WTC11 (cell line): ENCODE measurements around the gene HHAT. TPM values are rescaled to one million over a fixed set of nuclear protein-coding genes. Genes with fewer than 3 reads are reported as not detected.

Source experiments
- ATAC-seq: fragments of 200-7000 bp; cut with Tn5 transposase; 2 replicates; pipeline ENCODE4 v1.10.0; 2021; ENCODE audit warnings: mild to moderate bottlenecking, moderate library complexity
- CTCF ChIA-PET: fragments of 300-600 bp; sonication (Branson Sonifier 250); formaldehyde crosslinking; loops from one replicate; lab custom pipeline; 2021; ENCODE audit warnings: antibody characterized with exemption; lab: Charles Lee
- POLR2A ChIA-PET: fragments of 350-600 bp; sonication (Branson Sonifier 250); formaldehyde crosslinking; loops from one replicate; lab custom pipeline; 2021; ENCODE audit warnings: antibody characterized with exemption; lab: Charles Lee
- DNase-seq: peaks from one replicate; pipeline ENCODE4 v3.0.0; 2021; ENCODE audit warnings: low spot score
- H3K27ac Mint-ChIP-seq: 2 replicates; pipeline ENCODE4 v1.8.0; 2021; ENCODE audit warnings: mixed read lengths
- H3K27me3 Mint-ChIP-seq: 2 replicates; pipeline ENCODE4 v1.8.0; 2021; ENCODE audit warnings: low read depth, mild to moderate bottlenecking, moderate library complexity, mixed read lengths
- H3K36me3 Mint-ChIP-seq: 2 replicates; pipeline ENCODE4 v1.8.0; 2021; ENCODE audit warnings: mixed read lengths
- H3K4me1 Mint-ChIP-seq: 2 replicates; pipeline ENCODE4 v1.8.0; 2022; ENCODE audit warnings: mixed read lengths
- H3K4me3 Mint-ChIP-seq: 2 replicates; pipeline ENCODE4 v1.8.0; 2021; ENCODE audit warnings: mild to moderate bottlenecking, moderate library complexity, mixed read lengths
- H3K9me3 Mint-ChIP-seq: 2 replicates; pipeline ENCODE4 v1.8.0; 2021; ENCODE audit warnings: mixed read lengths
- ARID4B ChIP-seq: sonication (generic); formaldehyde crosslinking; IDR thresholded peaks from 2 replicates; pipeline ENCODE4 v1.8.0; 2023; ENCODE audit warnings: missing genetic modification reagents, mild to moderate bottlenecking, borderline replicate concordance
- EMX1 ChIP-seq: fragments of 250-450 bp; sonication (Bioruptor Pico); IDR thresholded peaks from 2 replicates; pipeline ENCODE4 v1.8.0; 2021; ENCODE audit warnings: mild to moderate bottlenecking
- FOXP1 ChIP-seq: sonication (generic); formaldehyde crosslinking; IDR thresholded peaks from 2 replicates; pipeline ENCODE4 v1.8.0; 2022; ENCODE audit warnings: missing genetic modification reagents, mild to moderate bottlenecking, moderate library complexity, borderline replicate concordance
- GTF2I ChIP-seq: fragments of 250-450 bp; sonication (Bioruptor Pico); conservative IDR thresholded peaks from 2 replicates; pipeline ENCODE4 v1.4.0; 2021; ENCODE audit warnings: mild to moderate bottlenecking
- HMGA2 ChIP-seq: fragments of 250-450 bp; sonication (Bioruptor Pico); IDR thresholded peaks from 2 replicates; pipeline ENCODE4 v1.4.0; 2021; ENCODE audit warnings: mild to moderate bottlenecking, moderate library complexity
- MAX ChIP-seq: sonication (generic); formaldehyde crosslinking; IDR thresholded peaks from 2 replicates; pipeline ENCODE4 v1.8.0; 2022; ENCODE audit warnings: mild to moderate bottlenecking, missing genetic modification reagents
- RORB ChIP-seq: fragments of 250-450 bp; sonication (Bioruptor Pico); IDR thresholded peaks from 2 replicates; pipeline ENCODE4 v1.9.0; 2021; ENCODE audit warnings: mild to moderate bottlenecking
- ZNF425 ChIP-seq: fragments of 250-450 bp; sonication (Bioruptor Pico); conservative IDR thresholded peaks from 2 replicates; pipeline ENCODE4 v1.9.0; 2021; ENCODE audit warnings: mild to moderate bottlenecking
- total RNA-seq: library from RNA; stranded (reverse); gene quantifications from 3 replicates; pipeline ENCODE4 v1.2.3, GENCODE V29; 2021
- TF ChIP-seq, protein P1 (sequence below): sonication (generic); formaldehyde crosslinking; IDR thresholded peaks from 2 replicates; pipeline ENCODE4 v1.8.0; 2022; ENCODE audit warnings: mild to moderate bottlenecking, missing genetic modification reagents
- TF ChIP-seq, protein P2 (sequence below): sonication (generic); formaldehyde crosslinking; IDR thresholded peaks from 2 replicates; pipeline ENCODE4 v1.8.0; 2023; ENCODE audit warnings: mild to moderate bottlenecking, missing genetic modification reagents
- TF ChIP-seq, protein P3 (sequence below): sonication (generic); formaldehyde crosslinking; conservative IDR thresholded peaks from 2 replicates; pipeline ENCODE4 v1.8.1; 2023; ENCODE audit warnings: mild to moderate bottlenecking, low read depth, missing genetic modification reagents, moderate library complexity

HHAT gene
- total RNA-seq, 1 experiment from 2014 or later, result 0.39 TPM

GRCh38 chr1:210313046-210313595 is 15.6 kb upstream of the HHAT start:
- no peaks in the 10 kb centered on the region for H3K9me3 Mint-ChIP-seq
- H3K36me3 Mint-ChIP-seq, result no peaks in the 10 kb centered on the region
- CTCF ChIA-PET, result no interaction called here
- H3K27me3 Mint-ChIP-seq, result peaks cover 11% of the 10 kb centered on the region
- no peak for DNase-seq
- peaks cover 4% of the 10 kb centered on the region for H3K4me1 Mint-ChIP-seq
- ATAC-seq, result no peak
- H3K4me3 Mint-ChIP-seq, result no peak overlapping the region
- POLR2A ChIA-PET, result interaction anchor here (0.6 kb wide), 1 partner anchor 171 kb away, joined by 4 read pairs; no protein-coding TSS in a partner anchor
- H3K27ac Mint-ChIP-seq, result no peak overlapping the region
- TF ChIP-seq FOXP1 (CRISPR knock-in tag) (no peak), ARID4B (CRISPR knock-in tag) (no peak), RORB (CRISPR knock-in tag) (no peak), ZNF425 (CRISPR knock-in tag) (no peak)
- TF ChIP-seq, protein P1, sequence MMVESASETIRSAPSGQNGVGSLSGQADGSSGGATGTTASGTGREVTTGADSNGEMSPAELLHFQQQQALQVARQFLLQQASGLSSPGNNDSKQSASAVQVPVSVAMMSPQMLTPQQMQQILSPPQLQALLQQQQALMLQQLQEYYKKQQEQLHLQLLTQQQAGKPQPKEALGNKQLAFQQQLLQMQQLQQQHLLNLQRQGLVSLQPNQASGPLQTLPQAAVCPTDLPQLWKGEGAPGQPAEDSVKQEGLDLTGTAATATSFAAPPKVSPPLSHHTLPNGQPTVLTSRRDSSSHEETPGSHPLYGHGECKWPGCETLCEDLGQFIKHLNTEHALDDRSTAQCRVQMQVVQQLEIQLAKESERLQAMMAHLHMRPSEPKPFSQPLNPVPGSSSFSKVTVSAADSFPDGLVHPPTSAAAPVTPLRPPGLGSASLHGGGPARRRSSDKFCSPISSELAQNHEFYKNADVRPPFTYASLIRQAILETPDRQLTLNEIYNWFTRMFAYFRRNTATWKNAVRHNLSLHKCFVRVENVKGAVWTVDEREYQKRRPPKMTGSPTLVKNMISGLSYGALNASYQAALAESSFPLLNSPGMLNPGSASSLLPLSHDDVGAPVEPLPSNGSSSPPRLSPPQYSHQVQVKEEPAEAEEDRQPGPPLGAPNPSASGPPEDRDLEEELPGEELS, result no peak
- TF ChIP-seq, protein P2, sequence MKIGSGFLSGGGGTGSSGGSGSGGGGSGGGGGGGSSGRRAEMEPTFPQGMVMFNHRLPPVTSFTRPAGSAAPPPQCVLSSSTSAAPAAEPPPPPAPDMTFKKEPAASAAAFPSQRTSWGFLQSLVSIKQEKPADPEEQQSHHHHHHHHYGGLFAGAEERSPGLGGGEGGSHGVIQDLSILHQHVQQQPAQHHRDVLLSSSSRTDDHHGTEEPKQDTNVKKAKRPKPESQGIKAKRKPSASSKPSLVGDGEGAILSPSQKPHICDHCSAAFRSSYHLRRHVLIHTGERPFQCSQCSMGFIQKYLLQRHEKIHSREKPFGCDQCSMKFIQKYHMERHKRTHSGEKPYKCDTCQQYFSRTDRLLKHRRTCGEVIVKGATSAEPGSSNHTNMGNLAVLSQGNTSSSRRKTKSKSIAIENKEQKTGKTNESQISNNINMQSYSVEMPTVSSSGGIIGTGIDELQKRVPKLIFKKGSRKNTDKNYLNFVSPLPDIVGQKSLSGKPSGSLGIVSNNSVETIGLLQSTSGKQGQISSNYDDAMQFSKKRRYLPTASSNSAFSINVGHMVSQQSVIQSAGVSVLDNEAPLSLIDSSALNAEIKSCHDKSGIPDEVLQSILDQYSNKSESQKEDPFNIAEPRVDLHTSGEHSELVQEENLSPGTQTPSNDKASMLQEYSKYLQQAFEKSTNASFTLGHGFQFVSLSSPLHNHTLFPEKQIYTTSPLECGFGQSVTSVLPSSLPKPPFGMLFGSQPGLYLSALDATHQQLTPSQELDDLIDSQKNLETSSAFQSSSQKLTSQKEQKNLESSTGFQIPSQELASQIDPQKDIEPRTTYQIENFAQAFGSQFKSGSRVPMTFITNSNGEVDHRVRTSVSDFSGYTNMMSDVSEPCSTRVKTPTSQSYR (CRISPR knock-in tag), result no peak

DNA sequence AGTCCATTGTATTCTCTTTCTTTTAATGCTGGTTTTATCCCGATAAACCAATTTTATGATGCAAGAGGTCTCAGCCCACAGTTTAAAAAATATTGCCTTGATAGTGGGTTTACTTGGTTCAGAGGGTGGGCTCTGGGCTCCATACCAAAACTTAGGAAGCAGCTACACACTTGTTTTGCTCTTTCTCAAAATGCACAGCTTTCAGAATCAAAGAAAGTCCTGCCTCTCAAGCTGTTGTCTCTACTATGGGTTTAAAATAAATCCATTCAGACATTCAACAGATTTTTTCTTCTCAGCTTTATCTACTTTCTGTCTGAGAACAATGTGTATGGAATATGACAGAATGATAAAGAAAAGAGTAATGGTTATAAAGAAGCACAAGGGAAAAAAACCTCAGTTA is 14.8 kb upstream of the HHAT start:
- no peak for DNase-seq
- H3K4me3 Mint-ChIP-seq, result no peak overlapping the region
- no peak for ATAC-seq
- H3K27me3 Mint-ChIP-seq, result peaks cover 11% of the 10 kb centered on the region
- ChIA-PET CTCF (no interaction called here), POLR2A (no interaction called here)
- H3K9me3 Mint-ChIP-seq, result no peaks in the 10 kb centered on the region
- TF ChIP-seq EMX1 (CRISPR knock-in tag) (no peak), GTF2I (no peak), MAX (CRISPR knock-in tag) (no peak), HMGA2 (no peak)
- TF ChIP-seq, protein P3, sequence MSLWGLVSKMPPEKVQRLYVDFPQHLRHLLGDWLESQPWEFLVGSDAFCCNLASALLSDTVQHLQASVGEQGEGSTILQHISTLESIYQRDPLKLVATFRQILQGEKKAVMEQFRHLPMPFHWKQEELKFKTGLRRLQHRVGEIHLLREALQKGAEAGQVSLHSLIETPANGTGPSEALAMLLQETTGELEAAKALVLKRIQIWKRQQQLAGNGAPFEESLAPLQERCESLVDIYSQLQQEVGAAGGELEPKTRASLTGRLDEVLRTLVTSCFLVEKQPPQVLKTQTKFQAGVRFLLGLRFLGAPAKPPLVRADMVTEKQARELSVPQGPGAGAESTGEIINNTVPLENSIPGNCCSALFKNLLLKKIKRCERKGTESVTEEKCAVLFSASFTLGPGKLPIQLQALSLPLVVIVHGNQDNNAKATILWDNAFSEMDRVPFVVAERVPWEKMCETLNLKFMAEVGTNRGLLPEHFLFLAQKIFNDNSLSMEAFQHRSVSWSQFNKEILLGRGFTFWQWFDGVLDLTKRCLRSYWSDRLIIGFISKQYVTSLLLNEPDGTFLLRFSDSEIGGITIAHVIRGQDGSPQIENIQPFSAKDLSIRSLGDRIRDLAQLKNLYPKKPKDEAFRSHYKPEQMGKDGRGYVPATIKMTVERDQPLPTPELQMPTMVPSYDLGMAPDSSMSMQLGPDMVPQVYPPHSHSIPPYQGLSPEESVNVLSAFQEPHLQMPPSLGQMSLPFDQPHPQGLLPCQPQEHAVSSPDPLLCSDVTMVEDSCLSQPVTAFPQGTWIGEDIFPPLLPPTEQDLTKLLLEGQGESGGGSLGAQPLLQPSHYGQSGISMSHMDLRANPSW, result no peak
- no peaks in the 10 kb centered on the region for H3K36me3 Mint-ChIP-seq
- peaks cover 4% of the 10 kb centered on the region for H3K4me1 Mint-ChIP-seq
- no peak overlapping the region for H3K27ac Mint-ChIP-seq
